Kidney (tissue), 14 donors: ENCODE data around the gene LMX1B. TPM values are rescaled to one million over a fixed set of nuclear protein-coding genes. Genes with fewer than 3 reads are reported as not detected.

ENCODE experiments used
- DNase-seq, 5 donors: peaks; one replicate each; pipeline ENCODE4 v3.0.0-alpha.2; 2013 to 2020
- FAIRE-seq: peaks from 2 replicates; lab custom pipeline; 2012; peaks lifted over from hg19 to GRCh38; lab: Jason Lieb, UNC
- H3K27ac ChIP-seq, 2 donors: one replicate each; pipeline ENCODE4 v1.7.0; 2013; ENCODE audit warnings: low read depth in 2 of 2, low read length in 2 of 2, inconsistent platforms in 1 of 2
- H3K27me3 ChIP-seq: one replicate; pipeline ENCODE4 v1.7.1; 2013; ENCODE audit warnings: low read length, inconsistent platforms; ENCODE audit not compliant: control insufficient read depth, insufficient read depth
- H3K36me3 ChIP-seq, 3 donors: one replicate each; pipeline versions ENCODE4 v1.7.0 to v1.7.1; 2013; ENCODE audit warnings: low read length in 3 of 3, control low read depth in 1 of 3, inconsistent platforms in 1 of 3; ENCODE audit not compliant: insufficient read depth in 3 of 3, control insufficient read depth in 2 of 3
- H3K4me1 ChIP-seq, 3 donors: one replicate each; pipeline versions ENCODE4 v1.7.0 to v1.7.1; 2013; ENCODE audit warnings: low read length in 3 of 3, inconsistent platforms in 1 of 3, low read depth in 1 of 3; ENCODE audit not compliant: control insufficient read depth in 2 of 3, insufficient read depth in 2 of 3
- H3K4me3 ChIP-seq, 3 donors: one replicate each; pipeline versions ENCODE4 v1.7.0 to v1.8.1; 2013; ENCODE audit warnings: low read length in 3 of 3, control low read depth in 1 of 3, inconsistent platforms in 1 of 3
- H3K9ac ChIP-seq, 3 donors: one replicate each; pipeline versions ENCODE4 v1.7.0 to v1.7.1; 2013; ENCODE audit warnings: low read length in 3 of 3, control low read depth in 1 of 3, inconsistent platforms in 1 of 3
- H3K9me3 ChIP-seq, 3 donors: one replicate each; pipeline versions ENCODE4 v1.7.0 to v1.7.1; 2013; ENCODE audit warnings: low read length in 3 of 3, control low read depth in 1 of 3, inconsistent platforms in 1 of 3; ENCODE audit not compliant: control insufficient read depth in 2 of 3, insufficient read depth in 1 of 3
- CTCF ChIP-seq: IDR thresholded peaks from 3 replicates; pipeline ENCODE4 v1.5.1; 2012; ENCODE audit warnings: mild to moderate bottlenecking, moderate library complexity, borderline replicate concordance; ENCODE audit not compliant: insufficient read depth; ENCODE audit errors: extremely low read depth
- intact Hi-C: fragments of 100-400 bp; cut with DNase I; formaldehyde crosslinking; loops from one replicate; pipeline ENCODE4 v1.11.1; 2022
- polyA plus RNA-seq: library from polyadenylated mRNA; stranded (reverse); fragments of 350-450 nt; fragmentation: Illumina TruSeq; extraction: RNeasy Lipid Tissue Mini Kit (QIAGEN cat#74804); gene quantifications from one replicate; pipeline ENCODE4 v1.2.3, GENCODE V29; 2014; ENCODE audit warnings: low read depth, low replicate concordance; ENCODE audit not compliant: insufficient read depth
- total RNA-seq: library from RNA; stranded (reverse); fragmentation: NEBNext Ultra II Directional; extraction: Animal tissue kit (Norgen Biotek cat#: 25700); gene quantifications from one replicate; pipeline ENCODE4 v1.2.1, GENCODE V29; 2021
- donor health status: control.
- donor health status: control.
- donor health status: control.
- donor health status: control.
- donor health status: control.
- donor health status: DM: yes; HTN: yes; CAD: no.
- donor health status: Normal renal cell carcinoma (clear cell type).

LMX1B gene
- total and polyA plus RNA-seq, 2 donors from 2014 or later: 0.57 to 2.6 TPM

GRCh38 chr9:126589349-126589748 is 24.4 kb upstream of the LMX1B start:
- Histone ChIP-seq H3K9ac (no peak overlapping the region), H3K27ac (no peak overlapping the region), H3K36me3 (no peaks in the 10 kb centered on the region), H3K4me1 (no peaks in the 10 kb centered on the region), H3K27me3 (no peaks in the 10 kb centered on the region), H3K4me3 (no peak overlapping the region), H3K9me3 (no peaks in the 10 kb centered on the region)
- no peak for FAIRE-seq
- no peak for DNase-seq
- TF ChIP-seq CTCF: no peak
- intact Hi-C loops: no loop called here

GRCh38 chr9:126591083-126591482 is 22.6 kb upstream of the LMX1B start:
- no peaks in the 10 kb centered on the region for H3K9me3 ChIP-seq
- H3K9ac ChIP-seq: no peak overlapping the region
- intact Hi-C loops: no loop called here
- no peaks in the 10 kb centered on the region for H3K27me3 ChIP-seq
- no peak overlapping the region for H3K27ac ChIP-seq
- DNase-seq: no peak
- no peak overlapping the region for H3K4me3 ChIP-seq
- no peaks in the 10 kb centered on the region for H3K4me1 ChIP-seq
- no peak for TF ChIP-seq CTCF
- H3K36me3 ChIP-seq: no peaks in the 10 kb centered on the region
- FAIRE-seq: no peak

- no peak for TF ChIP-seq CTCF
- no peaks in the 10 kb centered on the region for H3K27me3 ChIP-seq
- no peak for DNase-seq
- no peak overlapping the region for H3K9ac ChIP-seq
- intact Hi-C loops: no loop called here
- H3K4me1 ChIP-seq: no peaks in the 10 kb centered on the region
- no peaks in the 10 kb centered on the region for H3K9me3 ChIP-seq
- no peak for FAIRE-seq
- no peak overlapping the region for H3K4me3 ChIP-seq
- no peaks in the 10 kb centered on the region for H3K36me3 ChIP-seq
- no peak overlapping the region for H3K27ac ChIP-seq
Observed at GRCh38 chr9:126591922-126592321, 21.8 kb upstream of the LMX1B start.

GRCh38 chr9:126592461-126592860 is 21.3 kb upstream of the LMX1B start:
- Histone ChIP-seq H3K9ac (no peak overlapping the region), H3K27me3 (no peaks in the 10 kb centered on the region), H3K36me3 (no peaks in the 10 kb centered on the region), H3K4me1 (no peaks in the 10 kb centered on the region), H3K4me3 (no peak overlapping the region), H3K9me3 (no peaks in the 10 kb centered on the region), H3K27ac (no peak overlapping the region)
- DNase-seq (no peak), FAIRE-seq (no peak)
- TF ChIP-seq CTCF: no peak
- intact Hi-C loops: no loop called here
